Cardiac muscle cell (in vitro differentiated cells and primary cell): Measurements from ENCODE around the gene UBE3D. TPM values are rescaled to one million over a fixed set of nuclear protein-coding genes. Genes with fewer than 3 reads are reported as not detected.
A peak's percentile ranks its signal among the peaks of the same experiment; 100 is the strongest.

Experiments
- DNase-seq, 2 donors: peaks; one replicate each; pipeline versions ENCODE4 v3.0.0 to v3.0.0-alpha.2; 2010 to 2017; ENCODE audit warnings: low read depth in 1 of 2, low spot score in 1 of 2
- H3K27ac ChIP-seq: fragments of 200-600 bp; sonication (generic); 2 replicates; pipeline ENCODE4 v1.5.1; 2016
- H3K27me3 ChIP-seq: fragments of 200-600 bp; sonication (generic); 2 replicates; pipeline ENCODE4 v1.6.0; 2016; ENCODE audit warnings: control low read depth
- H3K36me3 ChIP-seq: fragments of 200-600 bp; sonication (generic); 2 replicates; pipeline ENCODE4 v1.5.1; 2016; ENCODE audit warnings: control low read depth
- H3K4me1 ChIP-seq: fragments of 200-600 bp; sonication (generic); 2 replicates; pipeline ENCODE4 v1.8.1; 2017; ENCODE audit warnings: low read depth, mild to moderate bottlenecking, mixed run types
- H3K4me3 ChIP-seq: fragments of 200-600 bp; sonication (generic); 2 replicates; pipeline ENCODE4 v1.5.1; 2016; ENCODE audit warnings: mild to moderate bottlenecking
- H3K9me3 ChIP-seq: fragments of 200-600 bp; sonication (generic); 2 replicates; pipeline ENCODE4 v1.5.1; 2017; ENCODE audit warnings: low read depth, mild to moderate bottlenecking, control low read depth
- polyA plus RNA-seq: library from polyadenylated mRNA; unstranded; fragments of >200 nt; fragmentation: Nextera tagmentation; extraction: Ambion mirVana; gene quantifications from 2 replicates; pipeline ENCODE4 v1.2.1, GENCODE V29; 2016
- total RNA-seq: library from RNA; depleted of rRNA; stranded (reverse); fragments of >200 nt; gene quantifications from 2 replicates; pipeline ENCODE4 v1.2.3, GENCODE V29; 2016
- TF ChIP-seq, protein P1 (sequence below): IDR thresholded peaks from 2 replicates; pipeline ENCODE4 v1.5.1; 2012; ENCODE audit warnings: low read depth, mild to moderate bottlenecking, low read length

UBE3D gene
- total and polyA plus RNA-seq, 2 experiments from 2014 or later = 14.5 to 19.5 TPM

DNA sequence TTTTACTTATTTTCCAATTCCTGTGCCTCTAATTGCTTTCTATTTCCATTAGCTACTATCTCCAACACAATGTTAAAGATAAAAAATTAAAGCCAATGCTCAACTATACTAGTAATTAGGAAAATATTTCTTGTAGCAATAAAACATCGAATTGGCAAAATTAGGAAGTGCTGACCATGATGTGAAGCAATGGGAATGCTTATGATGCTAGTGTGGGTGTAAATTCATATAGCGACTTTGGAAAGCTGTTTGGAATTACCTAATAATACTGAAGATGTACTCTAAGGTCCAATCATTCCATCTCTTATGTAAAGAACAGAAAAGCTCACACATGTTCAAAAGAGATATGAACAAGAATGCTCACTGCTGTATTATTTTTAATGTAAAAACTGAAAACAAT is 78.2 kb downstream of the UBE3D start:
- Histone ChIP-seq H3K36me3 (no peaks in the 10 kb centered on the region), H3K4me3 (no peak overlapping the region), H3K27ac (no peak overlapping the region), H3K9me3 (no peaks in the 10 kb centered on the region), H3K4me1 (peaks cover 7% of the 10 kb centered on the region), H3K27me3 (no peaks in the 10 kb centered on the region)
- DNase-seq = no peak
- TF ChIP-seq, protein P1, sequence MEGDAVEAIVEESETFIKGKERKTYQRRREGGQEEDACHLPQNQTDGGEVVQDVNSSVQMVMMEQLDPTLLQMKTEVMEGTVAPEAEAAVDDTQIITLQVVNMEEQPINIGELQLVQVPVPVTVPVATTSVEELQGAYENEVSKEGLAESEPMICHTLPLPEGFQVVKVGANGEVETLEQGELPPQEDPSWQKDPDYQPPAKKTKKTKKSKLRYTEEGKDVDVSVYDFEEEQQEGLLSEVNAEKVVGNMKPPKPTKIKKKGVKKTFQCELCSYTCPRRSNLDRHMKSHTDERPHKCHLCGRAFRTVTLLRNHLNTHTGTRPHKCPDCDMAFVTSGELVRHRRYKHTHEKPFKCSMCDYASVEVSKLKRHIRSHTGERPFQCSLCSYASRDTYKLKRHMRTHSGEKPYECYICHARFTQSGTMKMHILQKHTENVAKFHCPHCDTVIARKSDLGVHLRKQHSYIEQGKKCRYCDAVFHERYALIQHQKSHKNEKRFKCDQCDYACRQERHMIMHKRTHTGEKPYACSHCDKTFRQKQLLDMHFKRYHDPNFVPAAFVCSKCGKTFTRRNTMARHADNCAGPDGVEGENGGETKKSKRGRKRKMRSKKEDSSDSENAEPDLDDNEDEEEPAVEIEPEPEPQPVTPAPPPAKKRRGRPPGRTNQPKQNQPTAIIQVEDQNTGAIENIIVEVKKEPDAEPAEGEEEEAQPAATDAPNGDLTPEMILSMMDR = no peak

DNA sequence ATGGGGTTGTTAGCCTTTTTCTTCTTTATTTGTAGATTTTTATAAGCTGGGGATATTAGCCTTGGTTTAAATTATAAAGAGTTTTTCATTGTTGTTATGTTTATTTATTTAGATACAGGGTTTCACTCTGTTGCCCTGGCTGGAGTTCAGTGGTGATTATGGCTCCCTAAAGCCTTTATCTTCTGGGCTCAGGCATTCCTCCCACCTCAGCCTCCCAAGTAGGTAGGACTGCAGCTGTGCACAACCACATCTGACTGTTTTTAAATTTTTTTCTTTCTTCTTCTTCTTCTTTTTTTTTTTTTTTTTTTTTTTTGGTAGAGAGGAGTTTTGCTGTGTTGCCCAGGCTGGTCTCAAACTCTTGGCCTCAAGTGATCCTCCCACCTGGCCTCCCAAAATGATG is 80.9 kb downstream of the UBE3D start:
- no peak overlapping the region for H3K4me3 ChIP-seq
- H3K4me1 ChIP-seq = peaks cover 7% of the 10 kb centered on the region
- DNase-seq = no peak
- H3K27me3 ChIP-seq = no peaks in the 10 kb centered on the region
- no peak overlapping the region for H3K27ac ChIP-seq
- no peaks in the 10 kb centered on the region for H3K9me3 ChIP-seq
- no peaks in the 10 kb centered on the region for H3K36me3 ChIP-seq
- TF ChIP-seq, protein P1 = no peak

DNA sequence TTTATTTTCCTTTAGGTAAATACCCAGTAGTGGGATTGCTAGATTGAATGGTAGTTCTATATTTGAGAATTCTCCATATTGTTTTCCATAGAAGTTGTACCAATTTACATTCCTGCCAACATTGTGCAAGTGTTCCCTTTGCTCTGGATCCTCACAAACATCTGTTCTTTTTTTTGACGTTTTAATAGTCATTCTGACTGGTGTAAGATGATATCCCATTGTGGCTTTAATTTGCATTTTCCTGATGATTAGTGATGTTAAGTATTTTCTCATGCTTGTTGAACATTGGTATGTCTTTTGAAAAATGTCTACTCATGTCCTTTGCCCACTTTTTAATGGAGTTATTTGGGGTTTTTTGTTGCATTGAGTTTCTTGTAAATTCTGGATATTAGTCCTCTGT is 85.6 kb downstream of the UBE3D start:
- H3K9me3 ChIP-seq = no peaks in the 10 kb centered on the region
- no peak overlapping the region for H3K4me3 ChIP-seq
- DNase-seq = peak in 1 of 2 donors; percentile 61
- no peaks in the 10 kb centered on the region for H3K27me3 ChIP-seq
- no peaks in the 10 kb centered on the region for H3K4me1 ChIP-seq
- TF ChIP-seq, protein P1 = no peak
- no peaks in the 10 kb centered on the region for H3K36me3 ChIP-seq
- H3K27ac ChIP-seq = no peak overlapping the region

DNA sequence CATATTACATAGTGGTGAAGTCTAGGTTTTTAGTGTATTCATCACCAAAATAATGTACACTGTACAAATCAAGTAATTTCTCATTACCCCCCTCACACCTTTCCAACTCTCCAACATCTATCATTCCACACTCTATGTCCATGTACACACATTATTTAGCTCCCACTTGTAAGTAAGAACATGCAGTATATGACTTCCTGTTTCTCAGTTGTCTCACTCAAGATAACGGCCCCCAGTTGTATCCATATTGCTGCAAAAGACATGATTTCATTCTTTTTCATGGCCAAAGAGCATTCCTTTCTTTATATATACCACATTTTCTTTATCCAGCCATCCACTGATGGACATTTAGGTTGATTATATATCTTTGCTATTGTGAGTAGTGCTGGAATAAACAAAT is 86.0 kb downstream of the UBE3D start:
- Histone ChIP-seq H3K9me3 (no peaks in the 10 kb centered on the region), H3K36me3 (no peaks in the 10 kb centered on the region), H3K4me1 (no peaks in the 10 kb centered on the region), H3K4me3 (no peak overlapping the region), H3K27me3 (no peaks in the 10 kb centered on the region), H3K27ac (no peak overlapping the region)
- no peak for DNase-seq
- TF ChIP-seq, protein P1 = no peak

DNA sequence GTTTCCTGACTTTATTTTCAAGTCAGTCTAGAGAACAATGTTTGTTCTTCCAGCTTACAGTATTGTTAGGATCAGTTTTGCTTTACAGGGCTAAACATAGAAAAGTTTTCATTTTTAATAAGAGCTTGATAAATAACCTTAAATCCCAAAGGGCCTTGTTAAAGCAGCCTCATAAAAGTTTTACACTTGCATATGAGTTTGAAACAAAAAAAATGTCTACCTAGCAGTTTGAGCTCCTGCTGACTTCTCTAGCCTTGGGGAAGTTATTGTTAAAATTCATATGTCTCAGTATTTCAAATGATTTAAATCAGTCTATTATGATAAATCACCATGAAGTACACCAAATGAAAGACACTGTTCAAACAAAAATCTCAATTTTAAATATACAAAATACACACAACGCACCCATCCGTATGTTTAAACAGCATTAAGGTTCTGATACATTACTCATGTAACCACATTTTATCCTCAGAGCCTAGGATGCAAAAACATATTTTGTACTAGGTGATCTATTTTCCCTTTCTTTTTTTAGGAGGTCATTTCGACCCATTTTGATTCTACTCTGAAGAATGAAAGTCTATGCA is 87.2 kb downstream of the UBE3D start:
- no peaks in the 10 kb centered on the region for H3K27me3 ChIP-seq
- H3K9me3 ChIP-seq = no peaks in the 10 kb centered on the region
- H3K36me3 ChIP-seq = no peaks in the 10 kb centered on the region
- no peaks in the 10 kb centered on the region for H3K4me1 ChIP-seq
- TF ChIP-seq, protein P1 = no peak
- H3K27ac ChIP-seq = no peak overlapping the region
- DNase-seq = no peak
- H3K4me3 ChIP-seq = no peak overlapping the region
